ENCODE data around the gene MVB12B.
"Not testable (repeated sequence)": the region's sequence is repeated elsewhere in the genome, so short reads cannot be mapped to it uniquely, and the experiment has no call there.

Gene MVB12B, protein sequence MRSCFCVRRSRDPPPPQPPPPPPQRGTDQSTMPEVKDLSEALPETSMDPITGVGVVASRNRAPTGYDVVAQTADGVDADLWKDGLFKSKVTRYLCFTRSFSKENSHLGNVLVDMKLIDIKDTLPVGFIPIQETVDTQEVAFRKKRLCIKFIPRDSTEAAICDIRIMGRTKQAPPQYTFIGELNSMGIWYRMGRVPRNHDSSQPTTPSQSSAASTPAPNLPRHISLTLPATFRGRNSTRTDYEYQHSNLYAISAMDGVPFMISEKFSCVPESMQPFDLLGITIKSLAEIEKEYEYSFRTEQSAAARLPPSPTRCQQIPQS

DNA sequence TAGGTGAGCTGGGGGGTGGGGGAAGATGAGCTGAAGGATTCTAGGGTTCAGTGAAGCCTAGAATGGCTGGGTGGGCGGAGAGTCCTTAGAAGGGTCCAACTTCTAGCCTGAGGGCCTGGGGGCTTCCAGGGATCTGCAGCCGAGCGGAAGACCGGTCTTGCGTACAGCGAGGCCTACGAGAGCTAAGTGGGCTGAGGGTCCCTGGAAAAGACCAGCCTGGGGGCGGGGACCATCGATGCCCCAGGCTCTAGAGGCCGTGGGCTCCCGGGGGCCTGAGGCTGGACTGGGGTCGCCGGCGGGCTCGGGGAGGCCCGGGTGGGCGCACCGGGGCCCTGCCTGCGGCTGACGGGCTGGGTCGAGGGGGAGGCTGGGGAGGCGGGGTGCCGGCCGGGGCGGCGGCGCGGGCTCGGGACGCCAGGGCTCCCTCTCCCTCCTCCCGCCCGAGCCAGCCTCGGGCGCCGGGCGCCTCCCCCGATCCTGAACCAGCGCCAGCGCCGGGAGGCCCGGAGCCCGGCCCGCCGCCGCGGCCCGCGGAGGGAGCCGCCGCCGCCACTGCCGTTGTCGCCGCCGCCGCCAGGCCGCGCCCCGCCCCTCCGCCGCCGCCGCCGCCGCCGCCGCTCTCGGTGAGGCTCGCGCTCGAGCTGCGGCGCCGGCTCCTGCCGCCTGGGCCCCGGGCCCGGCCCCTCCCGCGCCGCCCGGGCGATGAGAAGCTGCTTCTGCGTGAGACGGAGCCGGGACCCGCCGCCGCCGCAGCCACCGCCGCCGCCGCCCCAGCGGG lies at the start of gene MVB12B:
Gene MVB12B, plus strand, starts transcription at position 602 of the 778 bp plus-strand sequence. Its CDS starts 101 bp downstream, at position 703.
- Histone ChIP-seq H3K4me3 (peak within 1 kb of the TSS; percentile 82), H3K9me3 (ENCODE audit: low read depth, low read length) (no peaks in the 10 kb centered on the region; the same call in 1 of the 2 replicates), H3K36me3 (ENCODE audit: insufficient read depth, low read length) (no peaks in the 10 kb centered on the region), H3K9ac (ENCODE audit: insufficient read length) (peak within 1 kb of the TSS; percentile 85), H3K27ac (0 out of 2 replicates have a peak within 1 kb of the TSS, but pooled peaks have one; percentile 42)
- TF ChIP-seq POLR2AphosphoS5 (IDR thresholded peaks at IDR 0.05; ENCODE audit: borderline replicate concordance, low read depth, low read length) (no peak), FOXP2 (optimal IDR thresholded peaks at IDR 0.05; ENCODE audit: control extremely low read depth, extremely low read length, insufficient read depth) (no peak), EZH2 (IDR thresholded peaks at IDR 0.05) (no peak)
- DNase-seq (ENCODE audit: low read depth, low spot score) = no peak

DNA sequence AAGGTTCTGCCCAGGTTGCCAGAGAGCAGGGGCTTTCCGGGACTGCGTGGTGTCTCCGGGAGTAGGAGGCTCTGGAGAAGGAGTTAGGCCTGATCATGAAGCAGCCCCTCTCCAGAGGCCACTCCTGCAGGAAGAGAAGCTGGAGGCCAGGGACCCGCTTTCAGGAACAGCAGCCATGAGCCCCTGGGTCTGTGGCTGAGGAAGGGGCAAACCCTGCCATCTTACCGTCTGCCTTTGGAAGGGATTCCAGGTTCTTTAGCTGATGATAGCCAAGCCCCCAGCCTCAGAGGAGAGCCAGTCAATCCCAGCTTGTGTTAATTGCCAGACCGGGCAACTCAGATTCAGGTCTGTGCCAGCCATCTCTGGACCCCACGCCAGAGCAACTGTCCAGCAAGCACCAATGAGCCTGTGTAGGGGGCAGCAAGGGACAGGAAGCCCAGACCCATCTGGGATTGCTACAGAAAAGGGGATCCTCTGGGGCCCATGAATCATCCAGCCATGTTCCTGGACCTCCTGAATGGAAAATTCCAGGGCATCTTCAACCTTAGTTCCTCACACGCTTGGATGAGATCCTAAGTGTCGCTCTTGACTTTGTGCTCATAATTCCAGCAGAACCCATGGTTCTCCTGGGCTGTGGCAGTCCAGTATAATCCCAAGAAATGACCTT lies 42.7 kb upstream of the MVB12B start:
- no peak overlapping the region for H3K27ac ChIP-seq
- no peaks in the 10 kb centered on the region for H3K9me3 ChIP-seq (ENCODE audit: low read depth, low read length)
- no peak overlapping the region for H3K4me3 ChIP-seq
- TF ChIP-seq FOXP2 (optimal IDR thresholded peaks at IDR 0.05; ENCODE audit: control extremely low read depth, extremely low read length, insufficient read depth) (no peak), POLR2AphosphoS5 (IDR thresholded peaks at IDR 0.05; ENCODE audit: borderline replicate concordance, low read depth, low read length) (no peak), EZH2 (IDR thresholded peaks at IDR 0.05) (no peak)
- no peak for DNase-seq (ENCODE audit: low read depth, low spot score)
- no peak overlapping the region for H3K9ac ChIP-seq (ENCODE audit: insufficient read length)
- H3K36me3 ChIP-seq (ENCODE audit: insufficient read depth, low read length) = no peaks in the 10 kb centered on the region

DNA sequence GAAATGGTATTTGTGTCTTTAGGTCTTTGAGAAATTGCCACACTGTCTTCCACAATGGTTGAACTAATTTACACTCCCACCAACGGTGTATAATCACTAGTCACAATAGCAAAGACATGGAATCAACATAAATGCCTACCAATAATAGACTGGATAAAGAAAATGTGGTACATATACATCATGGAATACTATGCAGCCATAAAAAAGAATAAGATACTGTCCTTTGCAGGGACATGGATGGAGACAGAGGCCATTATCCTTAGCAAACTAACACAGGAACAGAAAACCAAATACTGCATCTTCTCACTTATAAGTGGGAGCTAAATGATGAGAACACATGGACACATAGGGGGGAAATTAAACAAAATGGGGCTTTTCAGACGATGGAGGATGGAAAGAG lies 41.0 kb upstream of the MVB12B start:
- DNase-seq (ENCODE audit: low read depth, low spot score) = not testable (repeated sequence)

DNA sequence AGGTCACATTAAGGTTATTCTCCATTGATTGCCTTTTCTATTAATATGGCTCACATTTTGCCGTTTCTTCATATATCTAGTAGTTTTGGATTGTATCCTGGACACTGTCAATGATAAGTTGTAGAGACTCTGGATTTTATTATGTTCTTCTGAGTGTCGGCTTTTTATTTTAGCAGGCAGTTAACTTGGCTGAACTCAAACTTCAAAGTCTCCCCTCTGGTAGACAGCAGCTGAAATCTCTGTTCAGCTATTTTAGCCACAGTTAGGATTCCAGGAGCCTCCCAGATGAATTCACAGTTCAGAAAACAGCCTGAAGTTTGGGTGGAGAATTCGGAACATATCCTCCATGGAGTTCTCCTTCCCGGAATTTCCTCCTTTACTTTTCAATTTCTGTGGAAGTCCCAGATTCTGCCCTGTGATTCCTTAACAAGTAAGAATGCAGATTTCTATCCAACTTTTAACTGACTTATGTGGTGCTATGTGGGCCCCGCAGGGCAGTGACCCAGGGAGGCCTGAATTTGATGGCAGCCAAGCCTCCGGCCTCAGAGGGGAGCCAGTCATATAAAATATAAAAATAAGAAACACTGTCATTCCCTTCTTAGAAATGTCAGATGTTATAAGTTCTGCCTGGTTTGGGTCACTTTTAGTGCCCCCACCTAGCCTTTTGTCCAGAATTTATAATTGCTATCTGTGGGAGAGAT lies 39.3 kb upstream of the MVB12B start:
- no peak for DNase-seq (ENCODE audit: low read depth, low spot score)
- H3K9me3 ChIP-seq (ENCODE audit: low read depth, low read length) = no peaks in the 10 kb centered on the region
- TF ChIP-seq FOXP2 (optimal IDR thresholded peaks at IDR 0.05; ENCODE audit: control extremely low read depth, extremely low read length, insufficient read depth) (no peak), EZH2 (IDR thresholded peaks at IDR 0.05) (no peak), POLR2AphosphoS5 (IDR thresholded peaks at IDR 0.05; ENCODE audit: borderline replicate concordance, low read depth, low read length) (no peak)
- H3K36me3 ChIP-seq (ENCODE audit: insufficient read depth, low read length) = no peaks in the 10 kb centered on the region
- H3K4me3 ChIP-seq = no peak overlapping the region
- no peak overlapping the region for H3K27ac ChIP-seq
- no peak overlapping the region for H3K9ac ChIP-seq (ENCODE audit: insufficient read length)

More for the DNA sequence above, 41.0 kb upstream of the MVB12B start:
- H3K4me3 ChIP-seq; H3K9me3 ChIP-seq (ENCODE audit: low read depth, low read length); H3K9ac ChIP-seq (ENCODE audit: insufficient read length); H3K27ac ChIP-seq; H3K36me3 ChIP-seq (ENCODE audit: insufficient read depth, low read length): not testable (repeated sequence)

DNA sequence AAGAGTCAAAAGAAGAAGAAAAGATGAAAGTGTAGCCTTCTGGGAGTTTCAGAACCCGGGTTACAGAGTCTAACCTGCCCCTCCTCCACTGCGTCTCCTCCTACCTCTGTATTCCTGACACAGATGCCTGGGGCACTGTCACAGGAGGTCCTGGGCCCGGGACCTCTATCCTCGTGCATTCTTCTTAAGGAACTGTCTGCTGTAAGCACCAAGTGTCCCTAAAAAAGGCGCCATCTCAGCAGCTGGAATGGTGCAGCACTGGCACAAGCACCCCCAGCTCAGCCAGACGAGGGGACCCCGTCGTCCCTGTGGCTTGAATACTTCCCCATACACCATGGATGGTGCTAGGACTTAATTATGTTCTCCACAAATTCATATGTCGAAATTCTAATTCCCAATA lies 35.8 kb upstream of the MVB12B start:
- Histone ChIP-seq H3K4me3 (no peak overlapping the region), H3K9ac (ENCODE audit: insufficient read length) (no peak overlapping the region), H3K27ac (no peak overlapping the region), H3K9me3 (ENCODE audit: low read depth, low read length) (no peaks in the 10 kb centered on the region), H3K36me3 (ENCODE audit: insufficient read depth, low read length) (no peaks in the 10 kb centered on the region)
- no peak for DNase-seq (ENCODE audit: low read depth, low spot score)
- no peak for TF ChIP-seq POLR2AphosphoS5 (IDR thresholded peaks at IDR 0.05; ENCODE audit: borderline replicate concordance, low read depth, low read length)
- TF ChIP-seq FOXP2 (optimal IDR thresholded peaks at IDR 0.05; ENCODE audit: control extremely low read depth, extremely low read length, insufficient read depth) = no peak
- TF ChIP-seq EZH2 (IDR thresholded peaks at IDR 0.05) = no peak

DNA sequence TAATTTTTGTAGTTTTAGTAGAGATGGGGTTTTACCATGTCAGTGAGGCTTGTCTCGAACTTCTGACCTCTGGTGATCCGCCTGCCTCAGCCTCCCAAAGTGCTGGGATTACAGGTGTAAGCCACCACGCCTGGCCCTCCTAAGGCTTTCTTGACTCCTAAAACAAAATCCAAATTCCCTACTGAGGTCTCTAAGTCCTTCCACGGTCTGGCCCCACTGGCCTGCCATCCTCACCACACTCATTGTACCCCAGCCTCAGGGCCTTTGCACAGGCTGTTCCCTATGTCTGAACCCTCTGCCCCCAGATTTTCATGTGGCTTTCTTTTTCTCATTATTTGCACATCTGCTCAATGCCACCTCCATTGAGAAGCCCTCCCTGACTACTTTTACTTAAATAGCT lies 34.7 kb upstream of the MVB12B start:
- Histone ChIP-seq H3K4me3 (no peak overlapping the region), H3K27ac (no peak overlapping the region), H3K9ac (ENCODE audit: insufficient read length) (no peak overlapping the region), H3K9me3 (ENCODE audit: low read depth, low read length) (no peaks in the 10 kb centered on the region), H3K36me3 (ENCODE audit: insufficient read depth, low read length) (no peaks in the 10 kb centered on the region)
- DNase-seq (ENCODE audit: low read depth, low spot score) = no peak
- TF ChIP-seq POLR2AphosphoS5 (IDR thresholded peaks at IDR 0.05; ENCODE audit: borderline replicate concordance, low read depth, low read length) (no peak), EZH2 (IDR thresholded peaks at IDR 0.05) (no peak), FOXP2 (optimal IDR thresholded peaks at IDR 0.05; ENCODE audit: control extremely low read depth, extremely low read length, insufficient read depth) (no peak)

DNA sequence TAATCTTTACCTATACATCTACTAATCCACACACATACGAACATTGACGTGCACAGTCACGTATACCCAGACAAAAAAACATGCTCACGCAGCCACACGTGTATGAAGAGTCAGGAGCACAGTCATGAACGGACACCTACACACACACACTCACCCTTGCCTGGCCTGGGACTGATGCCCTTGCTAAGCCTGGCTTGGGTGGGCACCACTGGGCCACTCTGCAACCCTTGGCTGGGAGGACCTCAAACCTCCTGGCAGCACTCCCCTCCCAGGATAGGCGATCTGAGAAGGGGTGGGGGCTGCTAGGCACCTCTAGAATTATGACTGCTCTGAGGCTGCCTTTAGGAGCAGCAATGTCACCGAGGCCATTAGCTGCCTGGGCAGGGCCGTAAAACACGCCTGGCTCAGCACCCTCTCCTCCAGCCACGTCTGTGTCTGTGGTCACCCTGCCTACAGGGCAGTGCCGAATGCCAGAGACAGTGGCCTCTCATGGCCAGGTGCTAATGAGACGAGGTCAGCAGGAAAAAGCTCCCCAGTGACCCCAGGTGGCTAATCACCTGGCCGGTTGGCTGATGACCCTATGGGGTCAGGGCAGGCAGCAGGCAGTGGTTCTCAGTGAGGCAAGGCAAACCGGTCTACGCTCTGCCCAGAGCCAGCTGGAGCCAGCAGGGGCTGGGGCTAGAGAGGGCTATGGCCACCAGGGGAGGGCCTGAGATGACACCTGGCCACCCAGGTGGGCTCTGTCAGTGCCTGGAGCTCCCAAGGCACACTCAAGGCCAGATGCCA lies 33.7 kb upstream of the MVB12B start:
- no peak for DNase-seq (ENCODE audit: low read depth, low spot score)
- Histone ChIP-seq H3K27ac (no peak overlapping the region), H3K9ac (ENCODE audit: insufficient read length) (no peak overlapping the region), H3K9me3 (ENCODE audit: low read depth, low read length) (no peaks in the 10 kb centered on the region), H3K4me3 (no peak overlapping the region), H3K36me3 (ENCODE audit: insufficient read depth, low read length) (no peaks in the 10 kb centered on the region)
- TF ChIP-seq EZH2 (IDR thresholded peaks at IDR 0.05) (no peak), POLR2AphosphoS5 (IDR thresholded peaks at IDR 0.05; ENCODE audit: borderline replicate concordance, low read depth, low read length) (no peak), FOXP2 (optimal IDR thresholded peaks at IDR 0.05; ENCODE audit: control extremely low read depth, extremely low read length, insufficient read depth) (no peak)
